ENCODE results near the gene HDAC4.

Gene HDAC4

DNA sequence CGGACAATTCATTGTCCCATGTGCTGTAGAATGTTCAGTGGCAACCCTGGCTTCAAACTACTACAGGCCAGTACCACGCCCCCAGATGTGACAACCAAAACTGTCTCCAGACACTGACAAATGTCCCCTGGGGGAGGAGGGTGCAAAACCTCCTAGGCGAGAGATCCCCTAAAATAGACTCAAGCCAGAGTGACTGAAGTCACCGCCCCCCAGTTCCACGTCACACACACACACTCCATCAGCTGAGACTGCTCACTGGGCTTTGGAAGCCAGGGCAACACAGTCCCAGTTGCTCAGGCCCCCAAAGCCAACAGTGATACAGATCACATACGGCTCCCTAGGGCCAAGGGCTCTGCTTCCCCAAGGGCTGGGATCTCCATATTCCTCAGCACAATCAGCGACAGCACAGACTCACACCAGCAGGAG lies 19.1 kb downstream of the HDAC4 start:
- no peak for DNase-seq

DNA sequence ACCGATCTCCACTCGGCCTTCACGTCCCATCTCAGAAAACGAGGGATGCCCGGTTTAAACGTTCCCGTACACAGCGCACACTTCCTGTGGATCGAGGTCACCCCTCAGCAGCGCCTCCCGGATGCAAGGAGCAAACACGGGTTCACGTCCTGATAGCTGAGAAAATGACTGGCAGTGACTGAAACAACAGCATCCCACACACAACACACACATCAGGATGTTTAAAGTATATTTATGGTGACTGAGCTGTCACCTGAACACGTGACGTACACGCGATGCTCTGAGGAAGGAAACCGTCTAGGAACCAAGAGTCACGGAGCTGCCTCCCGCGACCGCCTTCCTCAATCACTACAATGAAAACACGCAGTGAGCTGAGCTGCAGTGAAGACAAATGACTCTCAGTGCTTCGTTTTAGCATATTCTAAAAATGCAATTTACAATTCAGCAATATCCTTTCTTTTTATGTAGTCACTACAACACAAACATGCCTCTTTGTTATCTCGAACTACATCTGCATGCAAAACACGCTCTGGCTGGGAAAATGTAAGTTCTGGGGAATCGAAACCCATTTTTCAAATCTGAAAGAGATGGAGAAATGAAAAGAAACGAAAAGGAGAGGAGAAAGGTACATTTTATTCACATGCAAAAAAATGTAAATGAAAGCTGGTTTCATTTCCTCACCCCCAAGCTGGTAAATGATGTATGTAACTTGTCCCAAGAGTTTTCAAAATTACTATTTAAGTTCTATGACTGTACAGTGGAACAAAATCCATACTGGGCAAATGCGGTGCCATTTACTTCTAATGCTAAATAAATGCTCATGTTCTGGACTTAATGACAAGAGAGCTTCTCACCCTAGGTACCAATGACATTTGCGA lies 19.8 kb downstream of the HDAC4 start:
- peak; percentile 51 for DNase-seq

- DNase-seq, result no peak
Observed at GRCh38 chr2:239379641-239380170, 21.1 kb downstream of the HDAC4 start.

DNA sequence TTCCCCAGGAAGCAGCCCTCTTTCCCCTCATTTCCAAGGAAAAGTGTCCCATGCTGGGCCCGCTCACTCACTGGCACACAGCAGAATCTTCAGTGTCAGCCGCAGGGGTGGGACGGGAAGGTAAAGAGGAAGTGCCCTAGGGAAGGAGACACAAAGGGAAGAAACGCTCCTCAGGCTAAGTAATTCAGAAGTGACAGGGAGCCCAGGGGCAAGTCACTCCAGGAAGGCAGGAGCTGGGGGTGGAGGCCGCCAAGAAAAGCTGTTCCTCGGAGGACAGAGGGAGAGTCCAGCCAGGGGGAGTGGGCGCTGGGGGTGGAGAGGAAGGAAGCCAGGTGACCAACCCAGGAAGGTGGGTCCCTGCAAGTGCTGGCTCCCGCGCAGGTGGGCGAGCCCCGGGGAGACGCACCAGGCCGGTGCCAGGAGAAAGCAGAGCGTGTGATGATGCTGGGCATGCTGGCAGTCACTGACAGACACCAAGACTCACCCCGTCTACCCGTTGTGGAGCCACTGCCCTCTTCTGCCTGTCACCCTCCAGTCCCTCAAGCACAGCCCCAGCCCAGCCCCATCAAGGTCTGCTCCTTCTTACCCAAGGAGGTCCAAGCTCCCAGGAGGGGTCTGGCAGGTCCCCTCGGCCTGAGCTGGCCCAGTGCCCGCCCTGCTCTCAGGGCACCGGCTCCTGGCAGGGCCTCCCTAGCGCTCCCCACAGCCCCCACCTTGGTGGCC lies 21.7 kb downstream of the HDAC4 start:
- DNase-seq, result no peak

GRCh38 chr2:239378021-239378917 lies 22.6 kb downstream of the HDAC4 start:
- DNase-seq, result no peak

- no peak for DNase-seq
Observed at GRCh38 chr2:239377591-239377990, 23.2 kb downstream of the HDAC4 start.

GRCh38 chr2:239376942-239377531 lies 23.8 kb downstream of the HDAC4 start:
- DNase-seq, result no peak

GRCh38 chr2:239376351-239376750 lies 24.5 kb downstream of the HDAC4 start:
- no peak for DNase-seq

DNA sequence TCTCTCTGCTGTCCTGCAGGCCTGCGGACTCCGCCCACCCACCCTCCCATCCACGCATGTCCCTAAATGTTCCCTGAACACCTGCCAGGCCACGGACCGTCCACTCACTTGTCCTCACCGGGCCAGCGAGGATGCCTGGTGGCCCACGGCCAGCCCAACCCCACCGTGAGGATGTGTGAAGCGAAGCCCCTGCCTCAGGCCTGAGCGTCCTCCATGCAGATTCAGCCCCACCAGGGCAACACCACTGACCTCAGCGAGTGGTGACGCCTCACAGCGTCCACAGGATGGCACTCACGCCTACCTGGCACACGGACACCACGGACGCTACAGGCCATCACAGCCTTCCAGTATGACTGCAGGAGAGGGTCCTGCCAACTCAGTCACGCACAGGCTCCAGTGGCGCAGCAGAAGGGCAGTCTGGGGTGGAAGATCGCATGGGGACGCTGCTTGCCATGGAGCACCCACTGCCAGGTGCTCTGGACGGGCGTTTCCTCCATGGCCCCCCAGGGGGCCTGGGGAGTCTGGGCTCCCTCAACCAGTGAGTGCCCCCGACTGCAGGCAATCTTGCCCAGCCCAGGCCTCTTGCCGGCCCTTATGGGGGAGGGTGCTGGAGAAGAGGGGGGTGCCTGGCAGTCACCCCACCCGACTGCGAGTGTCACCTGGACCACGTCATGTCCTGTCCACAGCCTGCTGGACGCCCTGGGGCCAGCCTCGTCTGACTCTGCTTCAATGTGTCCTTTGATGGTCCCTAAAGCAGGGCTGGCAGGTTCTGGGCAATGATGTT lies 25.4 kb downstream of the HDAC4 start:
- DNase-seq, result no peak

DNA sequence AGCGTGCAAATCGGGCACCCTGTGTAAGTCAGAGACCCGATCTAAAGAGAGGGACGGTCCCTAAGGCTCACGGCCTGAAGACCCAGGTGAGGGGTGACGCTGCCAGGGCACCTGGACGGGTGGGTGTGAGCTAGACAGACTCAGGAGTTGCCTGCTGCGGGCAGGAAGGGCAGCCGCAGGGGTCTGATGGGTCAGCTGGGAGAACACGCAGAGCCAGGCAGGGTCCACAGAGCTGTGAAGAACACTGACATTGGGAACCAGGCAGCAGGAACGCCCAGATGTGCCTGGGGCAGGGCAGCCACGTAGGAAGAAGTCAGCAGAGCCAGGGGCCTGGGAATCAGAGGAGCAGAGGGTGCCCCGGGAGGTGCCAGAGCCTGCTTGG lies 25.9 kb downstream of the HDAC4 start:
- no peak for DNase-seq

GRCh38 chr2:239372835-239373234 lies 28.0 kb downstream of the HDAC4 start:
- no peak for DNase-seq

- DNase-seq, result no peak
Observed at GRCh38 chr2:239371726-239372686, 28.8 kb downstream of the HDAC4 start.

DNA sequence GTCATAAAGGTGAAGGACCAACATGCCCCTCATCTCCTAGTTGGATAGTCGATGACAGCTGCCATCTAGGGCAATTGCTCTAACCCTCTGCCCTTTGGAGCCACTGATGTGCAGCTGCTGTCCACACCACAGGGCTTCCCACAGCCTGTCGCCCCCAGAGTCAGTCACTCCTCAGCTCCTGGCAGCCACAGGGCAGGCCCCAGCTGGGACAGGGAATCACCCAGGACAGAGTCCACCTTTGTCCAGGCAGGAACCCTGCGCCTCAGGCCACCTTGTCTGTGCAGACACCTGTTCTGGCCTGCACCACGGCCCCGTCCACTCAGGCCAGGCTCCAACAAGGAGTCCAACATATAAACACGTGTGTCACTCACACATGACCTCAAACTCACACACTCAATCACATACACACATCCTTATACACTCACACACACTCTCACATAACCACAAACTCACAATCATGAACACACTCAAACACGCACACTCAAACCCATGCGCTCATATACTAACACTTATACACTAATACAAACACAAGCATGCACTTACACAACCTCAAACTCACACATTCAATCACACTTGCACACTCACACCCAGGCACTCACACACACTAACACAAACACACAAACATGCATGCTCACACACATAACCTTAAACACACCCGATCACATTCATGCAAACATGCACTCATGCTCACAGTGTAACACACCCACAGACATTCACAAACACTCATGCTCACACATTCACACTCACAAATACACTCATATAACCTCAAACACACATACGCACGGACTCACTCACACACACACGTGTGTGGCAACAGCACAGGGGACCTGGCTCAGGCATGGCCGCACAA lies 29.7 kb downstream of the HDAC4 start:
- DNase-seq, result no peak

DNA sequence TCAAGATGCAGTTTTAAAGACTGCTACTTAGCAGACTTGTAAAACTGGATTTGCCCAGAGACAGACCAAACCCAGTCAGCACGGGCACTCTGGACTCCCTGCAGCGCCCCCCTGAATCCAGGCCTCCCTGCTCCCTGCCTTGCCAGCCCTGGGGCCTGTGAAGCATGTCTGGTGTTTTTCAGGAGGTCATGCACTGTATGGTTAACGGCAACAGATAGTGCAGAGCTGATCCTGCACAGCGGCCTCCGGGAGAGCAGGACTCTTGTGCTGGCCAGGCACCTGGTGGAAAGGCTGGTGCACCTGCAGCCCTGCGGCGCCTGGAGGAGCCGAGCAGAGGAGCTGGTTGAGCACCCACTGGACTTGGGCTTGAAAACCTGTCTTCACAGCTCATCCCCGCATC lies 30.4 kb downstream of the HDAC4 start:
- no peak for DNase-seq

GRCh38 chr2:239369631-239370161 lies 31.1 kb downstream of the HDAC4 start:
- peak; percentile 28 for DNase-seq

- no peak for DNase-seq
Observed at GRCh38 chr2:239368906-239369552, 31.8 kb downstream of the HDAC4 start.

- no peak for DNase-seq
Observed at GRCh38 chr2:239368321-239368720, 32.5 kb downstream of the HDAC4 start.

GRCh38 chr2:239366740-239367139 lies 34.1 kb downstream of the HDAC4 start:
- DNase-seq, result no peak

Data from activated gamma-delta T cell treated with Interleukin-2 at 50 U/mL for 16 hours (primary cell).